MCF 10A (cell line): Measurements from ENCODE around the gene WNT3A. TPM values are rescaled to one million over a fixed set of nuclear protein-coding genes. Genes with fewer than 3 reads are reported as not detected.

ENCODE experiments used
- BruUV-seq: library from RNA; stranded (reverse); fragments of 400-500 nt; replicated peaks from 2 replicates; lab custom pipeline; 2021; lab: Mats Ljungman, UMichigan
- CTCF ChIA-PET: fragments of 300-600 bp; sonication (Branson Sonifier 250); formaldehyde crosslinking; extraction: SDS; loops from one replicate; lab custom pipeline; 2021; ENCODE audit warnings: antibody characterized with exemption, inconsistent platforms; lab: Yijun Ruan, JAX
- POLR2A ChIA-PET: fragments of 300-600, 350-650 bp; sonication (Branson Sonifier 250); formaldehyde crosslinking; extraction: SDS; loops from one replicate; lab custom pipeline; 2020; ENCODE audit warnings: antibody characterized with exemption, inconsistent platforms; lab: Yijun Ruan, JAX
- DNase-seq: peaks from one replicate; pipeline ENCODE4 v3.0.0-alpha.2; 2018; ENCODE audit not compliant: unreplicated experiment
- H3K27ac Mint-ChIP-seq: one replicate; pipeline ENCODE4 v1.8.0; 2022; ENCODE audit warnings: mild to moderate bottlenecking, low read depth, mixed read lengths; ENCODE audit not compliant: unreplicated experiment
- H3K27me3 Mint-ChIP-seq: one replicate; pipeline ENCODE4 v1.8.0; 2022; ENCODE audit warnings: mixed read lengths; ENCODE audit not compliant: insufficient read depth, unreplicated experiment
- H3K36me3 Mint-ChIP-seq: one replicate; pipeline ENCODE4 v1.8.0; 2022; ENCODE audit warnings: mild to moderate bottlenecking, moderate library complexity, mixed read lengths; ENCODE audit not compliant: insufficient read depth, unreplicated experiment
- H3K4me1 Mint-ChIP-seq: one replicate; pipeline ENCODE4 v1.8.0; 2022; ENCODE audit warnings: mixed read lengths; ENCODE audit not compliant: insufficient read depth, unreplicated experiment
- H3K4me3 Mint-ChIP-seq: one replicate; pipeline ENCODE4 v1.8.0; 2022; ENCODE audit warnings: mild to moderate bottlenecking, moderate library complexity, mixed read lengths; ENCODE audit not compliant: unreplicated experiment
- H3K9me3 Mint-ChIP-seq: one replicate; pipeline ENCODE4 v1.8.0; 2022; ENCODE audit warnings: mixed read lengths; ENCODE audit not compliant: unreplicated experiment
- CTCF ChIP-seq: fragments of 200-600 bp; IDR thresholded peaks from one replicate; pipeline ENCODE4 v1.8.0; 2022; ENCODE audit warnings: antibody characterized with exemption, mild to moderate bottlenecking; ENCODE audit not compliant: unreplicated experiment
- intact Hi-C: fragments of 100-400 bp; cut with micrococcal nuclease; formaldehyde crosslinking; loops from 2 replicates; pipeline ENCODE4 v1.14.1; 2022
- total RNA-seq: library from RNA; stranded (reverse); gene quantifications from 2 replicates; pipeline ENCODE4 v1.2.3, GENCODE V29; 2022

WNT3A gene
- total RNA-seq, 1 experiment from 2014 or later = not detected

- POLR2A ChIA-PET = interaction anchor here (0.6 kb wide), 1 partner anchor 572 kb away, joined by 4 read pairs; no protein-coding TSS in a partner anchor
- no TSS peak for BruUV-seq
Observed at GRCh38 chr1:228039006-228039903, 32.5 kb downstream of the WNT3A start.

GRCh38 chr1:228039986-228040385, 33.2 kb downstream of the WNT3A start:
- intact Hi-C loops = no loop called here
- DNase-seq = no peak
- POLR2A ChIA-PET = interaction anchor here (0.6 kb wide), 1 partner anchor 125 kb away, joined by 3 read pairs; no protein-coding TSS in a partner anchor
- Mint-ChIP-seq H3K4me1 (peaks cover 2% of the 10 kb centered on the region), H3K36me3 (no peaks in the 10 kb centered on the region), H3K9me3 (no peaks in the 10 kb centered on the region), H3K4me3 (no peak overlapping the region), H3K27ac (no peak overlapping the region), H3K27me3 (no peaks in the 10 kb centered on the region)
- CTCF ChIA-PET = interaction anchor here (0.7 to 1.2 kb wide), 2 partner anchors 36 to 42 kb away, joined by 3 to 5 read pairs; no protein-coding TSS in a partner anchor
- BruUV-seq = no TSS peak
- TF ChIP-seq CTCF = no peak

More at GRCh38 chr1:228039006-228039903, 32.5 kb downstream of the WNT3A start:
- H3K4me1 Mint-ChIP-seq = no peaks in the 10 kb centered on the region
- intact Hi-C loops = no loop called here
- H3K27me3 Mint-ChIP-seq = no peaks in the 10 kb centered on the region
- H3K4me3 Mint-ChIP-seq = no peak overlapping the region
- CTCF ChIA-PET = interaction anchor here (0.7 to 1.2 kb wide), 2 partner anchors 35 to 41 kb away, joined by 3 to 5 read pairs; no protein-coding TSS in a partner anchor
- no peak for TF ChIP-seq CTCF
- no peaks in the 10 kb centered on the region for H3K36me3 Mint-ChIP-seq
- no peak for DNase-seq
- H3K27ac Mint-ChIP-seq = no peak overlapping the region
- peaks cover 4% of the 10 kb centered on the region for H3K9me3 Mint-ChIP-seq

GRCh38 chr1:228041316-228041715, 34.5 kb downstream of the WNT3A start:
- peaks cover 15% of the 10 kb centered on the region for H3K4me1 Mint-ChIP-seq
- no peak overlapping the region for H3K27ac Mint-ChIP-seq
- H3K36me3 Mint-ChIP-seq = no peaks in the 10 kb centered on the region
- H3K9me3 Mint-ChIP-seq = no peaks in the 10 kb centered on the region
- H3K27me3 Mint-ChIP-seq = no peaks in the 10 kb centered on the region
- no peak overlapping the region for H3K4me3 Mint-ChIP-seq
- TF ChIP-seq CTCF = no peak
- DNase-seq = no peak
- ChIA-PET POLR2A (no interaction called here), CTCF (interaction anchor here (1.4 kb wide), 1 partner anchor 42 kb away, joined by 3 read pairs; no protein-coding TSS in a partner anchor)
- BruUV-seq = no TSS peak
- intact Hi-C loops = no loop called here

- POLR2A ChIA-PET = no interaction called here
- intact Hi-C loops = no loop called here
- Mint-ChIP-seq H3K27ac (no peak overlapping the region), H3K9me3 (no peaks in the 10 kb centered on the region), H3K36me3 (no peaks in the 10 kb centered on the region), H3K27me3 (no peaks in the 10 kb centered on the region), H3K4me3 (no peak overlapping the region), H3K4me1 (peaks cover 18% of the 10 kb centered on the region)
- TF ChIP-seq CTCF = no peak
- CTCF ChIA-PET = no interaction called here
- no TSS peak for BruUV-seq
- no peak for DNase-seq
Observed at GRCh38 chr1:228042508-228042907, 35.7 kb downstream of the WNT3A start.
